IMR-90 (cell line): ENCODE data around the gene WBP2.

ENCODE experiments used
- BHLHE40 ChIP-seq: fragments of 150-350 bp; IDR thresholded peaks from 2 replicates; pipeline ENCODE4 v1.6.1; 2016; ENCODE audit warnings: mild to moderate bottlenecking, low read depth, low read length
- CEBPB ChIP-seq: IDR thresholded peaks from 2 replicates; pipeline ENCODE4 v1.6.1; 2012; ENCODE audit warnings: low read depth, low read length, improper control_type of control experiment
- MAZ ChIP-seq: IDR thresholded peaks from 2 replicates; pipeline ENCODE4 v1.6.1; 2012; ENCODE audit warnings: low read depth, mild to moderate bottlenecking, low read length, improper control_type of control experiment, moderate library complexity, borderline replicate concordance
- POLR2A ChIP-seq: IDR thresholded peaks from 2 replicates; pipeline ENCODE4 v1.6.1; 2012; ENCODE audit warnings: mild to moderate bottlenecking, low read depth, low read length
- RAD21 ChIP-seq: IDR thresholded peaks from 2 replicates; pipeline ENCODE4 v1.6.1; 2012; ENCODE audit warnings: low read length, improper control_type of control experiment
- RFX5 ChIP-seq: IDR thresholded peaks from 2 replicates; pipeline ENCODE4 v1.8.0; 2012; ENCODE audit warnings: low read depth, mild to moderate bottlenecking, low read length, moderate library complexity
- SMC3 ChIP-seq: fragments of 150-350 bp; IDR thresholded peaks from 2 replicates; pipeline ENCODE4 v1.6.1; 2016; ENCODE audit warnings: low read depth, mild to moderate bottlenecking, antibody characterized with exemption, low read length, moderate library complexity
- TF ChIP-seq, protein P1 (sequence below): conservative IDR thresholded peaks from 2 replicates; pipeline ENCODE4 v1.5.1; 2012; ENCODE audit warnings: mild to moderate bottlenecking, low read depth, low read length, improper control_type of control experiment

DNA sequence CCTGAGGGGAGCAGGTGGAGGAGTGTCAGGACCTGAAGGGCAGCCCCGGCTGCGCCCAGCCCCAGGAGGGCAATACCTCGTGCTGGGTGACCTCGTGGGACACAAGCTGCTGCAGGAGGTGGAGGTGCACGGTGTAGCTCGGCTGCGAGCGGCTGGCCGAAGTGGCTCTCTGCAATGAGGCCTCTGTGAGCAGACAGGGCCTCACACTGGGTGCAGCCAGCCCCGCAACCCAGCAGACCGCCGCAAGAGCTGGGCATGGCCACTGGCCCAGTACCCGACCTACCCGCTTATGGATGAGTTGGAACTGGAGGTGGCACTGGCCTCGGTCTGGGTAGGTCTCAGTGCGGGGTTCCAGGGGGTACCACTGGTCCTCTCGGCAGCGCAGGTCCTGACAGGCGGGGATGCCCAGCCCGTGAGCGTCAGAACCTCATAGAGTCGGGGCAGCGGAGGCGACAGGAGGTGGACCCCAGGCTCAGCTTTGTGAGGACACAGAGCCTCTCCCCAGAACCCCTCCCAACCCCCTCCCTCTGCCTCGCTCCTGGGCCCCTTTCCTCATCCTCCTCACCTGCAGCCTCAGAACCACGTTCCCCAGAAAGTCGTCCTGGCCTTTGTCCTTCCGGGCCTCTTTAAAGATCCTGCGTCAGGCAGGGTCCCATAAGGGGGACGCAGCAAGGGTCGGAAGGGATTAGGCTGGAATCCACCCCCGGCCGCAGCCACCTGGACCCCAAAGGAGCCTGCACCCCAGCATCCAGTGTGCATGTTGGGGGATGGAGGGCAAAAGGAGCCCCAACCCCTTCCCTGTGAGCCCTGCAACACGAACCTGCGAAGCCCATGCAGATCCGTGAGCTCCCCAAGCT lies 15.0 kb downstream of the WBP2 start:
- TF ChIP-seq, protein P1, sequence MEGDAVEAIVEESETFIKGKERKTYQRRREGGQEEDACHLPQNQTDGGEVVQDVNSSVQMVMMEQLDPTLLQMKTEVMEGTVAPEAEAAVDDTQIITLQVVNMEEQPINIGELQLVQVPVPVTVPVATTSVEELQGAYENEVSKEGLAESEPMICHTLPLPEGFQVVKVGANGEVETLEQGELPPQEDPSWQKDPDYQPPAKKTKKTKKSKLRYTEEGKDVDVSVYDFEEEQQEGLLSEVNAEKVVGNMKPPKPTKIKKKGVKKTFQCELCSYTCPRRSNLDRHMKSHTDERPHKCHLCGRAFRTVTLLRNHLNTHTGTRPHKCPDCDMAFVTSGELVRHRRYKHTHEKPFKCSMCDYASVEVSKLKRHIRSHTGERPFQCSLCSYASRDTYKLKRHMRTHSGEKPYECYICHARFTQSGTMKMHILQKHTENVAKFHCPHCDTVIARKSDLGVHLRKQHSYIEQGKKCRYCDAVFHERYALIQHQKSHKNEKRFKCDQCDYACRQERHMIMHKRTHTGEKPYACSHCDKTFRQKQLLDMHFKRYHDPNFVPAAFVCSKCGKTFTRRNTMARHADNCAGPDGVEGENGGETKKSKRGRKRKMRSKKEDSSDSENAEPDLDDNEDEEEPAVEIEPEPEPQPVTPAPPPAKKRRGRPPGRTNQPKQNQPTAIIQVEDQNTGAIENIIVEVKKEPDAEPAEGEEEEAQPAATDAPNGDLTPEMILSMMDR = no peak
- TF ChIP-seq RAD21 (no peak), CEBPB (no peak), RFX5 (no peak), MAZ (no peak), SMC3 (no peak), BHLHE40 (no peak), POLR2A (no peak)
